Stimulated activated CD8-positive, alpha-beta memory T cell treated with anti-CD3 and anti-CD28 coated beads, Interleukin-2, amount 100 ng/mL, for 48 hours (primary cell): ENCODE data around the gene GAB4.
"Not testable (repeated sequence)": the region's sequence is repeated elsewhere in the genome, so short reads cannot be mapped to it uniquely, and the experiment has no call there.

Experiments used
- DNase-seq, 2 donors: peaks; one replicate each; pipeline ENCODE4 v3.0.0-alpha.2; 2020; ENCODE audit warnings: low read depth in 2 of 2

GAB4 gene

GRCh38 chr22:16958475-16958874 lies 49.5 kb downstream of the GAB4 start:
- DNase-seq, result no peak

- no peak for DNase-seq
These were observed 50.2 kb downstream of the GAB4 start for GRCh38 chr22:16957781-16958180.

GRCh38 chr22:16956290-16956689 lies 51.7 kb downstream of the GAB4 start:
- no peak for DNase-seq

- no peak for DNase-seq
These were observed 52.3 kb downstream of the GAB4 start for GRCh38 chr22:16955678-16956210.

- no peak for DNase-seq
These were observed 52.9 kb downstream of the GAB4 start for GRCh38 chr22:16955081-16955480.

GRCh38 chr22:16954060-16954403 lies 54.0 kb downstream of the GAB4 start:
- DNase-seq, result no peak

- no peak for DNase-seq
These were observed 54.6 kb downstream of the GAB4 start for GRCh38 chr22:16953206-16954059.

- no peak for DNase-seq
These were observed 58.5 kb downstream of the GAB4 start for GRCh38 chr22:16949561-16949960.

- DNase-seq, result no peak
These were observed 70.2 kb downstream of the GAB4 start for GRCh38 chr22:16937811-16938210.

GRCh38 chr22:16937209-16937608 lies 70.8 kb downstream of the GAB4 start:
- DNase-seq, result not testable (repeated sequence)

- DNase-seq, result no peak
These were observed 71.4 kb downstream of the GAB4 start for GRCh38 chr22:16936625-16937024.

- DNase-seq, result no peak
These were observed 72.8 kb downstream of the GAB4 start for GRCh38 chr22:16935209-16935608.

GRCh38 chr22:16933291-16934282 lies 74.4 kb downstream of the GAB4 start:
- DNase-seq, result no peak

- DNase-seq, result no peak
These were observed 75.4 kb downstream of the GAB4 start for GRCh38 chr22:16932577-16932976.

- DNase-seq, result no peak
These were observed 82.5 kb downstream of the GAB4 start for GRCh38 chr22:16925407-16925966.

- no peak for DNase-seq
These were observed 85.3 kb downstream of the GAB4 start for GRCh38 chr22:16922706-16923105.

GRCh38 chr22:16922076-16922475 lies 85.9 kb downstream of the GAB4 start:
- DNase-seq, result no peak

- peak; percentile 33 to 62 for DNase-seq
These were observed 90.6 kb downstream of the GAB4 start for GRCh38 chr22:16917144-16918003.

GRCh38 chr22:16915701-16916100 lies 92.3 kb downstream of the GAB4 start:
- DNase-seq, result peak in 1 of 2 donors; percentile 8

GRCh38 chr22:16914911-16915310 lies 93.1 kb downstream of the GAB4 start:
- DNase-seq, result not testable (repeated sequence)

GRCh38 chr22:16914006-16914405 lies 94.0 kb downstream of the GAB4 start:
- no peak for DNase-seq
